ENCODE measurements around the gene KCNJ8. TPM values are rescaled to one million over a fixed set of nuclear protein-coding genes. Genes with fewer than 3 reads are reported as not detected.

Gene KCNJ8
- total and polyA plus RNA-seq, 10 of the 15 experiments (the other 5 are each of a cell fraction or from before 2014, with no cell fraction given) = not detected

- H3K27ac ChIP-seq (ENCODE audit: control insufficient read depth, insufficient read depth) = no peak overlapping the region
- H3K79me2 ChIP-seq (ENCODE audit: control insufficient read depth, insufficient read depth, low read length) = no peaks in the 10 kb centered on the region
- no peak overlapping the region for H2AFZ ChIP-seq (ENCODE audit: control insufficient read depth, low read depth, low read length)
- no peak overlapping the region for H3K4me3 ChIP-seq
- no peak overlapping the region for H3K9ac ChIP-seq (ENCODE audit: control insufficient read depth, insufficient read depth, low read length)
- no peaks in the 10 kb centered on the region for H3K36me3 ChIP-seq (ENCODE audit: control insufficient read depth in 2 of 2, insufficient read depth in 2 of 2, low read length in 1 of 2)
- 31% methylated on average over 4 of the region's 4 CpGs for WGBS (ENCODE audit: insufficient coverage, insufficient replicate concordance, low lambda C conversion rate, missing lambda C conversion rate)
- ChIA-PET POLR2A (no interaction called here), CTCF (interaction anchor here (1.6 kb wide), 1 partner anchor 13 kb away, joined by 4 read pairs; no protein-coding TSS in a partner anchor), SMC1A (ENCODE audit: uncharacterized antibody, unreplicated experiment) (interaction anchor here (0.8 to 1.2 kb wide), 2 partner anchors 16 to 85 kb away, joined by 3 read pairs; no protein-coding TSS in a partner anchor), RAD21 (ENCODE audit: unreplicated experiment) (no interaction called here)
- no TSS peak for BruUV-seq (replicated peaks)
- H3K9me3 ChIP-seq (replicated peaks; ENCODE audit: control insufficient read depth, insufficient read depth, low read length) = no peaks in the 10 kb centered on the region
- intact Hi-C loops (cut with micrococcal nuclease; ENCODE audit: unreplicated experiment) (no loop called here), in situ Hi-C loops (cut with MboI) (no loop called here)
- H3K27me3 ChIP-seq (replicated peaks in 1 of 2; ENCODE audit: control insufficient read depth in 2 of 2, insufficient read depth in 2 of 2, low read length in 1 of 2) = no peaks in the 10 kb centered on the region
- FAIRE-seq = no peak
- no peak for DNase-seq (ENCODE audit: low read depth, low spot score)
- TF ChIP-seq, protein P1, sequence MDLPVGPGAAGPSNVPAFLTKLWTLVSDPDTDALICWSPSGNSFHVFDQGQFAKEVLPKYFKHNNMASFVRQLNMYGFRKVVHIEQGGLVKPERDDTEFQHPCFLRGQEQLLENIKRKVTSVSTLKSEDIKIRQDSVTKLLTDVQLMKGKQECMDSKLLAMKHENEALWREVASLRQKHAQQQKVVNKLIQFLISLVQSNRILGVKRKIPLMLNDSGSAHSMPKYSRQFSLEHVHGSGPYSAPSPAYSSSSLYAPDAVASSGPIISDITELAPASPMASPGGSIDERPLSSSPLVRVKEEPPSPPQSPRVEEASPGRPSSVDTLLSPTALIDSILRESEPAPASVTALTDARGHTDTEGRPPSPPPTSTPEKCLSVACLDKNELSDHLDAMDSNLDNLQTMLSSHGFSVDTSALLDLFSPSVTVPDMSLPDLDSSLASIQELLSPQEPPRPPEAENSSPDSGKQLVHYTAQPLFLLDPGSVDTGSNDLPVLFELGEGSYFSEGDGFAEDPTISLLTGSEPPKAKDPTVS (IDR thresholded peaks at IDR 0.05; ENCODE audit: low read depth, low read length) = no peak
- TF ChIP-seq, protein P2, sequence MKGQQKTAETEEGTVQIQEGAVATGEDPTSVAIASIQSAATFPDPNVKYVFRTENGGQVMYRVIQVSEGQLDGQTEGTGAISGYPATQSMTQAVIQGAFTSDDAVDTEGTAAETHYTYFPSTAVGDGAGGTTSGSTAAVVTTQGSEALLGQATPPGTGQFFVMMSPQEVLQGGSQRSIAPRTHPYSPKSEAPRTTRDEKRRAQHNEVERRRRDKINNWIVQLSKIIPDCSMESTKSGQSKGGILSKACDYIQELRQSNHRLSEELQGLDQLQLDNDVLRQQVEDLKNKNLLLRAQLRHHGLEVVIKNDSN (IDR thresholded peaks at IDR 0.05; ENCODE audit: borderline replicate concordance, extremely low read length, insufficient read depth, low read depth, low read length) = no peak
- TF ChIP-seq, protein P3, sequence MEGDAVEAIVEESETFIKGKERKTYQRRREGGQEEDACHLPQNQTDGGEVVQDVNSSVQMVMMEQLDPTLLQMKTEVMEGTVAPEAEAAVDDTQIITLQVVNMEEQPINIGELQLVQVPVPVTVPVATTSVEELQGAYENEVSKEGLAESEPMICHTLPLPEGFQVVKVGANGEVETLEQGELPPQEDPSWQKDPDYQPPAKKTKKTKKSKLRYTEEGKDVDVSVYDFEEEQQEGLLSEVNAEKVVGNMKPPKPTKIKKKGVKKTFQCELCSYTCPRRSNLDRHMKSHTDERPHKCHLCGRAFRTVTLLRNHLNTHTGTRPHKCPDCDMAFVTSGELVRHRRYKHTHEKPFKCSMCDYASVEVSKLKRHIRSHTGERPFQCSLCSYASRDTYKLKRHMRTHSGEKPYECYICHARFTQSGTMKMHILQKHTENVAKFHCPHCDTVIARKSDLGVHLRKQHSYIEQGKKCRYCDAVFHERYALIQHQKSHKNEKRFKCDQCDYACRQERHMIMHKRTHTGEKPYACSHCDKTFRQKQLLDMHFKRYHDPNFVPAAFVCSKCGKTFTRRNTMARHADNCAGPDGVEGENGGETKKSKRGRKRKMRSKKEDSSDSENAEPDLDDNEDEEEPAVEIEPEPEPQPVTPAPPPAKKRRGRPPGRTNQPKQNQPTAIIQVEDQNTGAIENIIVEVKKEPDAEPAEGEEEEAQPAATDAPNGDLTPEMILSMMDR (IDR thresholded peaks at IDR 0.05 in 2 of 3, conservative IDR thresholded peaks at IDR 0.05 in 1 of 3; ENCODE audit: control insufficient read depth in 2 of 3, extremely low read depth in 1 of 3, insufficient read depth in 1 of 3, low read depth in 3 of 3, low read length in 3 of 3) = no peak
- no peak for TF ChIP-seq ZNF24 (IDR thresholded peaks at IDR 0.05)
- H3K4me1 ChIP-seq (ENCODE audit: control insufficient read depth, insufficient read depth, low read length) = no peaks in the 10 kb centered on the region
- H4K20me1 ChIP-seq (ENCODE audit: control insufficient read depth, insufficient read depth) = no peaks in the 10 kb centered on the region
- no peak overlapping the region for H3K4me2 ChIP-seq (ENCODE audit: control insufficient read depth, insufficient read depth)
- ATAC-seq = no peak
These were observed 9.6 kb downstream of the KCNJ8 start for GRCh38 chr12:21764950-21765349.
